ENCODE results near the gene SLC26A1. TPM values are rescaled to one million over a fixed set of nuclear protein-coding genes. Genes with fewer than 3 reads are reported as not detected.

SLC26A1 gene
- total and polyA plus RNA-seq, 2 of the 13 experiments (the other 11 are each of a cell fraction or from before 2014, with no cell fraction given) = 5.4 to 22.9 TPM

DNA sequence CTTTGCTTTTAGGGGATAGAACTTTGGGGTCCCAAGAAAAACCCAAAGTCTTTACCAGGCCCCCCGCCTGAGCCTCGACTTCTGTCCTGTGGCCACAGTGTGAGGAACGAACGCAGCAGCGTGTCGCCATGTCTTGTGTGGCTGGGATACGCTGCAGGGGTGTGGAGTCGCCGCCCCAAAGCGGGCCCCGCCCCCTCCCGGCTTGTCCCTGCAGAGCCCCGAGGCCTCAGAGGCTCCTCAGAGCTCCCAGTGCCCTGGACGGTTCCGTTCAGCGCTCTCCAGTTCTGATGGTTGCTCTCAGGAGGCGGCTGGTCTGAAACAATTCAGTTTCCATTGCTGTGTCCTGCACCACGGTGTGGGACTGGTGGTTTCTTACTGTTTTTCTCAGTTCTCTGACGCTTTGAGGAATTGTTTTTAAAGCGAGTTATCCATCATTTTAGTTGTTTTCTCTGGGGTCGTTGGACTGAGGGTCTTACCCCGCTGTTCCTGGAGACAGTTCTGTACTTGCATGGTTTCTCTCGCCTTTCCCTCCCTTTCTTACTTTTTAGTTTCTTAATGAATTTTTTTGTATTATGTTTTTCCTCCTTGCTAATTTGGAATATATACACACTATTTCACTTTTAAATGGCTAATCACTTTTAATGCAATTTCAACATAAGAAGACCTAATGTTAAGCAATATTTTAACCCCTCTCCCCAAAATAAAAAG is 7.9 kb downstream of the SLC26A1 start (continued):
- TF ChIP-seq ZNF737 (CRISPR knock-in tag; IDR thresholded peaks at IDR 0.05; ENCODE audit: borderline replicate concordance) (no peak), TSC22D2 (CRISPR knock-in tag; IDR thresholded peaks at IDR 0.05; ENCODE audit: borderline replicate concordance) (no peak), RBFOX2 (IDR thresholded peaks at IDR 0.05; ENCODE audit: low read depth, low read length) (0 out of 2 replicates have a peak, but pooled peaks have one; percentile 38), ZNF713 (CRISPR knock-in tag; IDR thresholded peaks at IDR 0.05) (no peak), GABPB1 (CRISPR knock-in tag; IDR thresholded peaks at IDR 0.05) (peak; percentile 49; the same call in 1 of the 2 replicates)

DNA sequence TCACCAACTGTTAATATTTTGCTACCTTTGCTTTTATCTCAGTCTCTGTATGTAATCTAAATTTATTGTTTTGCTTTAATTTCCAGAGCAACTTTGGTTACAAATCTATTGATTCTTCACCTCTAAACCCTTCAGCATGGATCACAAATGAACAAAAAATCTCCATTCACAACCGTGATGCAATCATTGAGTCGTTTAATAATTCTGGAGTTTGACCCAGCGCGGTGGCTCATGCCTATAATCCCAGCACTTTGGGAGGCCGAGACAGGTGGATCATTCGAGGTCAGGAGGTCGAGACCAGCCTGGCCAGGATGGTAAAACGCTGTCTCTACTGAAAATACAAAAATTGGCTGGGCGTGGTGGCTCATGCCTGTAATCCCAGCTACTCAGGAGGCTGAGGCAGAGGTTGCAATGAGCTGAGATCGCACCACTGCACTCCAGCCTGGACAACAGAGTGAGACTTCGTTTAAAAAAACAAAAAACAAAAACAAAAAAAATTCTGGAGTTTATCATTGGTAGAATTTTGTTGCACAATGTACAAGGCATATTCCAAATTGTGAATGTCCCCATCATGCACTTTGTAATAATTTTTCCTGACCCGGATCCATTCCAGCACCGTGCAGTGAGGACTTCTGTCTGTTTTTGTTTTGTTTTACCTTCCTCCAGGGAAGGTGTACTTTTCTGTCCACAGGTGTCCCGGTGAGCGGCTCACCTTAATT is 8.7 kb downstream of the SLC26A1 start:
- H3K79me2 ChIP-seq (ENCODE audit: insufficient read depth, low read length) = no peaks in the 10 kb centered on the region
- in situ Hi-C loops (cut with HindIII; ENCODE audit: extremely low pct_ligation_motif_present, low pct_unique_long_range_greater_than_20kb) (loop anchor here (5.0 to 10.0 kb wide), 2 partner anchors 52 to 170 kb away; partner anchors contain the start of genes GAK and TMEM175), intact Hi-C loops (cut with micrococcal nuclease; ENCODE audit: unreplicated experiment) (no loop called here)
- CTCF ChIA-PET (ENCODE audit: low intra/inter-chr PET ratio, low total read pairs) = no interaction called here
- ATAC-seq (no peak), DNase-seq (ENCODE audit: low spot score) (no peak), FAIRE-seq (no peak)
- peak overlapping the region; percentile 91 for H3K4me2 ChIP-seq (ENCODE audit: low read depth, low read length)
- H3K27me3 ChIP-seq (ENCODE audit: control insufficient read depth in 1 of 2, insufficient read depth in 2 of 2, low read length in 2 of 2) = peaks cover 0 to 10% of the 10 kb centered on the region in 2 experiments; a peak in 2 of 5 replicates
- WGBS (ENCODE audit: low lambda C conversion rate) = 5% methylated on average over 15 of the region's 15 CpGs
- no peaks in the 10 kb centered on the region for H3K9me3 ChIP-seq (ENCODE audit: low read length)
- H3K36me3 ChIP-seq (replicated peaks in 1 of 2; ENCODE audit: control insufficient read depth in 1 of 2, insufficient read depth in 2 of 2, low read length in 2 of 2) = peaks cover 0 to 4% of the 10 kb centered on the region in 2 experiments; a peak in 2 of 5 replicates
- peaks cover 29% of the 10 kb centered on the region for H3K4me1 ChIP-seq (ENCODE audit: insufficient read depth, low read length)
- no peak overlapping the region for H2AFZ ChIP-seq (ENCODE audit: low read length)
- POLR2A ChIA-PET = interaction anchor here (1.0 to 3.2 kb wide), 5 partner anchors 8 to 53 kb away, joined by 3 to 25 read pairs (median 4); partner anchors contain the start of genes GAK, SLC26A1 and TMEM175
- no peaks in the 10 kb centered on the region for H4K20me1 ChIP-seq (ENCODE audit: insufficient read depth, low read length)
- H3K27ac ChIP-seq (ENCODE audit: extremely low read length, insufficient read depth, low read length) = no peak overlapping the region
- H3K4me3 ChIP-seq (replicated peaks in 1 of 3; ENCODE audit: insufficient read depth in 1 of 3, low read depth in 2 of 3, low read length in 3 of 3) = peak overlapping the region; percentile 24 to 75 (median 55)
- H3K9ac ChIP-seq (ENCODE audit: insufficient read depth, low read depth, low read length) = peak overlapping the region; percentile 69; the same call in 1 of the 2 replicates
- no TSS peak for BruUV-seq (replicated peaks)
- TF ChIP-seq CENPT (CRISPR knock-in tag; IDR thresholded peaks at IDR 0.05; ENCODE audit: low read depth) (no peak), ZNF430 (CRISPR knock-in tag; IDR thresholded peaks at IDR 0.05) (no peak), RARG (CRISPR knock-in tag; IDR thresholded peaks at IDR 0.05; ENCODE audit: low read depth) (no peak), KAT7 (CRISPR knock-in tag; IDR thresholded peaks at IDR 0.05; ENCODE audit: borderline replicate concordance) (no peak), ZIK1 (CRISPR knock-in tag; IDR thresholded peaks at IDR 0.05; ENCODE audit: borderline replicate concordance, low read depth) (no peak), MIER2 (CRISPR knock-in tag; IDR thresholded peaks at IDR 0.05) (no peak), POLR2A (IDR thresholded peaks at IDR 0.05; ENCODE audit: insufficient read depth in 1 of 2, low read depth in 2 of 2, low read length in 2 of 2) (0 out of 4 replicates have a peak, but pooled peaks of 1 of the 2 experiments have one; percentile 2), CEBPG (CRISPR knock-in tag; IDR thresholded peaks at IDR 0.05) (peak; percentile 52), NPAS2 (CRISPR knock-in tag; IDR thresholded peaks at IDR 0.05; ENCODE audit: borderline replicate concordance) (no peak), ZNF12 (CRISPR knock-in tag; IDR thresholded peaks at IDR 0.05) (no peak)
- TF ChIP-seq, protein P1, sequence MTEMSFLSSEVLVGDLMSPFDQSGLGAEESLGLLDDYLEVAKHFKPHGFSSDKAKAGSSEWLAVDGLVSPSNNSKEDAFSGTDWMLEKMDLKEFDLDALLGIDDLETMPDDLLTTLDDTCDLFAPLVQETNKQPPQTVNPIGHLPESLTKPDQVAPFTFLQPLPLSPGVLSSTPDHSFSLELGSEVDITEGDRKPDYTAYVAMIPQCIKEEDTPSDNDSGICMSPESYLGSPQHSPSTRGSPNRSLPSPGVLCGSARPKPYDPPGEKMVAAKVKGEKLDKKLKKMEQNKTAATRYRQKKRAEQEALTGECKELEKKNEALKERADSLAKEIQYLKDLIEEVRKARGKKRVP (CRISPR knock-in tag; IDR thresholded peaks at IDR 0.05) = 0 out of 4 replicates have a peak, but pooled peaks of 1 of the 2 experiments have one; percentile 11
- TF ChIP-seq, protein P2, sequence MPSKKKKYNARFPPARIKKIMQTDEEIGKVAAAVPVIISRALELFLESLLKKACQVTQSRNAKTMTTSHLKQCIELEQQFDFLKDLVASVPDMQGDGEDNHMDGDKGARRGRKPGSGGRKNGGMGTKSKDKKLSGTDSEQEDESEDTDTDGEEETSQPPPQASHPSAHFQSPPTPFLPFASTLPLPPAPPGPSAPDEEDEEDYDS (CRISPR knock-in tag; IDR thresholded peaks at IDR 0.05) = no peak
- TF ChIP-seq, protein P3, sequence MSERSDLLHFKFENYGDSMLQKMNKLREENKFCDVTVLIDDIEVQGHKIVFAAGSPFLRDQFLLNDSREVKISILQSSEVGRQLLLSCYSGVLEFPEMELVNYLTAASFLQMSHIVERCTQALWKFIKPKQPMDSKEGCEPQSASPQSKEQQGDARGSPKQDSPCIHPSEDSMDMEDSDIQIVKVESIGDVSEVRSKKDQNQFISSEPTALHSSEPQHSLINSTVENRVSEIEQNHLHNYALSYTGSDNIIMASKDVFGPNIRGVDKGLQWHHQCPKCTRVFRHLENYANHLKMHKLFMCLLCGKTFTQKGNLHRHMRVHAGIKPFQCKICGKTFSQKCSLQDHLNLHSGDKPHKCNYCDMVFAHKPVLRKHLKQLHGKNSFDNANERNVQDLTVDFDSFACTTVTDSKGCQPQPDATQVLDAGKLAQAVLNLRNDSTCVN (CRISPR knock-in tag; IDR thresholded peaks at IDR 0.05; ENCODE audit: borderline replicate concordance) = no peak

Data from HepG2 (cell line).